Heart left ventricle (tissue), 16 donors: ENCODE results near the gene NOVA1. TPM values are rescaled to one million over a fixed set of nuclear protein-coding genes. Genes with fewer than 3 reads are reported as not detected.

Experiments used
- ATAC-seq, 4 donors: fragments of 200-7000 bp; cut with Tn5 transposase; one replicate each; pipeline ENCODE4 v1.9.1; 2020 to 2022; ENCODE audit warnings: moderate library complexity in 4 of 4, mild to moderate bottlenecking in 3 of 4, moderate number of reproducible peaks in 1 of 4
- DNase-seq, 5 donors: peaks; one replicate each; pipeline ENCODE4 v3.0.0-alpha.2; 2020
- H3K27ac ChIP-seq, 12 donors: fragments of 200-600 bp; sonication (generic) in 4 of 12; one replicate each; pipeline versions ENCODE4 v1.5.0 to v1.8.0; 2016 to 2022; ENCODE audit warnings: mild to moderate bottlenecking in 2 of 12
- H3K27me3 ChIP-seq, 9 donors: fragments of 200-600 bp; sonication (generic) in 2 of 9; one replicate each; pipeline versions ENCODE4 v1.5.1 to v1.8.0; 2016 to 2022; ENCODE audit warnings: mild to moderate bottlenecking in 3 of 9
- H3K36me3 ChIP-seq, 9 donors: fragments of 200-600 bp; sonication (generic) in 2 of 9; one replicate each; pipeline versions ENCODE4 v1.5.0 to v1.8.0; 2018 to 2022; ENCODE audit warnings: mild to moderate bottlenecking in 2 of 9
- H3K4me1 ChIP-seq, 12 donors: fragments of 200-600 bp; sonication (generic) in 4 of 12; one replicate each; pipeline versions ENCODE4 v1.5.0 to v1.8.0; 2016 to 2022; ENCODE audit warnings: mild to moderate bottlenecking in 3 of 12
- H3K4me3 ChIP-seq, 12 donors: fragments of 200-600 bp; sonication (generic) in 4 of 12; one replicate each; pipeline versions ENCODE4 v1.5.0 to v1.8.0; 2017 to 2022; ENCODE audit warnings: mild to moderate bottlenecking in 9 of 12, moderate library complexity in 4 of 12
- H3K9me3 ChIP-seq, 12 donors: fragments of 200-600 bp; sonication (generic) in 4 of 12; one replicate each; pipeline versions ENCODE4 v1.5.0 to v1.8.0; 2016 to 2022; ENCODE audit warnings: mild to moderate bottlenecking in 1 of 12
- CTCF ChIP-seq, 12 donors: fragments of 200-600 bp; sonication (generic) in 4 of 12; IDR thresholded peaks; one replicate each; pipeline versions ENCODE4 v1.5.0 to v1.8.0; 2018 to 2022; ENCODE audit warnings: antibody characterized with exemption in 12 of 12, mild to moderate bottlenecking in 5 of 12
- POLR2A ChIP-seq, 2 donors: fragments of 450-650 bp; IDR thresholded peaks; one replicate each; pipeline ENCODE4 v1.6.1; 2017; ENCODE audit warnings: antibody characterized with exemption in 2 of 2, mild to moderate bottlenecking in 2 of 2, moderate library complexity in 2 of 2
- WGBS, 4 donors: extraction: QIAGEN DNeasy Blood & Tissue Kit in 2 of 4; methylation state at CpG; one replicate each; pipeline versions ENCODE4 v1.1.5 to v1.1.7; 2013 to 2018; 5-methylcytosine and 5-hydroxymethylcytosine counted together
- intact Hi-C, 10 donors: fragments of 100-400 bp; cut with DNase I; formaldehyde crosslinking; loops; one replicate each; pipeline versions ENCODE4 v1.11.1 to v1.14.2; 2022
- polyA plus RNA-seq, 2 donors: library from polyadenylated mRNA; stranded (reverse); fragments of 200-250 nt; gene quantifications; one replicate each; pipeline ENCODE4 v1.2.3, GENCODE V29; 2013
- total RNA-seq, 9 donors: library from RNA; depleted of rRNA in 2 of 9; stranded (reverse); fragments of >200 nt in 2 of 9; fragmentation: NEBNext Ultra II Directional in 3 of 9; extraction: Animal tissue kit (Norgen Biotek cat#: 25700) in 3 of 9; gene quantifications; one replicate each; pipeline versions ENCODE4 v1.1.0 to v1.2.4, GENCODE V29; 2016 to 2023
- donor health status: ischemic (EF 13 %, LVEDD 7.1; RV severe dilation, severe dysfunction).
- donor health status: healthy with polysubstance abuse.
- donor health status: DM: no; HTN: yes; CAD: no.
- donor health status: DM: no; HTN: no; CAD: no.
- donor health status: ischemic (EF 25% LVEDD 6.9; RV normal size, moderate dysfunction).
- donor health status: ischemic (EF 25% LVEDD 5.7; RV mildly dilated, moderate dysfunction).
- donor health status: healthy.
- donor health status: DM: yes; HTN: yes; CAD: no.
- donor health status: ischemic (EF 35%, LVEDD 5.7; RV mildly dilated, moderate dysfunction).
- donor health status: nonischemic (EF 11% LVEDD 7.7; RV severe dilation, severe dysfunction).
- donor health status: DM: yes; HTN: yes; CAD: no.
- donor health status: PGD.
- donor health status: ischemic (EF 29% LVEDD 5.4; RV normal size, mild dysfunction).
- donor health status: nonischemic (EF 23%, LVEDD 6.1; RV moderate dilation, normal function).

NOVA1 gene
- total and polyA plus RNA-seq, 11 donors = 0.60 to 3.8 (median 2.4) TPM

- H3K36me3 ChIP-seq = no peaks in the 10 kb centered on the region
- ATAC-seq (no peak), DNase-seq (no peak)
- peaks cover 0 to 11% (median 0%) of the 10 kb centered on the region in 9 donors for H3K27me3 ChIP-seq
- intact Hi-C loops = no loop called here
- H3K4me1 ChIP-seq = no peaks in the 10 kb centered on the region
- H3K9me3 ChIP-seq = peaks cover 0 to 3% (median 0%) of the 10 kb centered on the region in 12 donors
- no peak overlapping the region for H3K4me3 ChIP-seq
- H3K27ac ChIP-seq = no peak overlapping the region
- TF ChIP-seq POLR2A (IDR thresholded peaks at IDR 0.05) (no peak), CTCF (IDR thresholded peaks at IDR 0.05) (no peak)
- 74 to 80% (median 79%) methylated on average over 7 of the region's 7 CpGs for WGBS, 4 donors
Observed at GRCh38 chr14:26404927-26405326, 192.9 kb downstream of the NOVA1 start.

GRCh38 chr14:26403760-26404159 lies 194.1 kb downstream of the NOVA1 start:
- DNase-seq (no peak), ATAC-seq (no peak)
- intact Hi-C loops = no loop called here
- H3K27ac ChIP-seq = no peak overlapping the region
- H3K36me3 ChIP-seq = no peaks in the 10 kb centered on the region
- H3K27me3 ChIP-seq = peaks cover 0 to 11% (median 0%) of the 10 kb centered on the region in 9 donors
- H3K9me3 ChIP-seq = peaks cover 0 to 3% (median 0%) of the 10 kb centered on the region in 12 donors
- H3K4me1 ChIP-seq = no peaks in the 10 kb centered on the region
- WGBS, 4 donors = 21 to 48% (median 40%) methylated on average over 3 of the region's 3 CpGs
- TF ChIP-seq CTCF (IDR thresholded peaks at IDR 0.05) = no peak
- TF ChIP-seq POLR2A (IDR thresholded peaks at IDR 0.05) = no peak
- H3K4me3 ChIP-seq = no peak overlapping the region

GRCh38 chr14:26402126-26402525 lies 195.7 kb downstream of the NOVA1 start:
- intact Hi-C loops = no loop called here
- DNase-seq (no peak), ATAC-seq (no peak)
- Histone ChIP-seq H3K27me3 (peaks cover 0 to 11% (median 0%) of the 10 kb centered on the region in 9 donors), H3K4me1 (no peaks in the 10 kb centered on the region), H3K9me3 (no peaks in the 10 kb centered on the region), H3K4me3 (no peak overlapping the region), H3K36me3 (no peaks in the 10 kb centered on the region), H3K27ac (no peak overlapping the region)
- WGBS, 4 donors = 78 to 91% (median 82%) methylated on average over 2 of the region's 2 CpGs
- TF ChIP-seq CTCF (IDR thresholded peaks at IDR 0.05) (no peak), POLR2A (IDR thresholded peaks at IDR 0.05) (no peak)

- Histone ChIP-seq H3K4me3 (no peak overlapping the region), H3K9me3 (no peaks in the 10 kb centered on the region), H3K4me1 (no peaks in the 10 kb centered on the region), H3K27me3 (peaks cover 0 to 11% (median 0%) of the 10 kb centered on the region in 9 donors), H3K36me3 (no peaks in the 10 kb centered on the region), H3K27ac (no peak overlapping the region)
- WGBS, 4 donors = 20 to 28% (median 27%) methylated on average over 11 of the region's 11 CpGs
- intact Hi-C loops = no loop called here
- DNase-seq = no peak
- TF ChIP-seq POLR2A (IDR thresholded peaks at IDR 0.05) (no peak), CTCF (IDR thresholded peaks at IDR 0.05) (no peak)
- no peak for ATAC-seq
Observed at GRCh38 chr14:26401179-26401968, 196.5 kb downstream of the NOVA1 start.
